ENCODE measurements around the gene COPS7A.
A peak's percentile ranks its signal among the peaks of the same experiment; 100 is the strongest.

COPS7A gene

GRCh38 chr12:6763380-6763779 is 39.5 kb downstream of the COPS7A start:
- DNase-seq (ENCODE audit: insufficient read length, low spot score) (no peak), FAIRE-seq (no peak)
- no peak for TF ChIP-seq CTCF (IDR thresholded peaks at IDR 0.05; ENCODE audit: insufficient read depth, missing control alignments)

- DNase-seq (ENCODE audit: insufficient read length, low spot score) (peak; percentile 77), FAIRE-seq (peak; percentile 38)
- TF ChIP-seq CTCF (IDR thresholded peaks at IDR 0.05; ENCODE audit: insufficient read depth, missing control alignments): no peak
Observed at GRCh38 chr12:6764011-6764828, 40.4 kb downstream of the COPS7A start.

GRCh38 chr12:6765048-6765633 is 41.3 kb downstream of the COPS7A start:
- DNase-seq (ENCODE audit: insufficient read length, low spot score) (peak; percentile 1), FAIRE-seq (no peak)
- TF ChIP-seq CTCF (IDR thresholded peaks at IDR 0.05; ENCODE audit: insufficient read depth, missing control alignments): no peak

GRCh38 chr12:6765634-6766581 is 42.1 kb downstream of the COPS7A start, which contains the start of gene PTMS:
Gene PTMS (plus strand): TSS chr12:6766363. CDS start chr12:6766706, 343 bp downstream.
- DNase-seq (ENCODE audit: insufficient read length, low spot score) (peak; percentile 57), FAIRE-seq (no peak)
- no peak for TF ChIP-seq CTCF (IDR thresholded peaks at IDR 0.05; ENCODE audit: insufficient read depth, missing control alignments)

- peak; percentile 25 for TF ChIP-seq CTCF (IDR thresholded peaks at IDR 0.05; ENCODE audit: insufficient read depth, missing control alignments)
- FAIRE-seq (no peak), DNase-seq (ENCODE audit: insufficient read length, low spot score) (peak; percentile 8)
Observed at GRCh38 chr12:6766651-6767349, 43.0 kb downstream of the COPS7A start.

All from D721Med (cell line).